ACC112 (cell line): ENCODE measurements around the gene VPS13C.
"Not testable (repeated sequence)": the region's sequence is repeated elsewhere in the genome, so short reads cannot be mapped to it uniquely, and the experiment has no call there.

Experiments used
- H2AFZ ChIP-seq: fragments of 200-600 bp; sonication (generic); one replicate; pipeline ENCODE4 v1.6.0; 2017; ENCODE audit warnings: antibody characterized with exemption, low read length; ENCODE audit not compliant: unreplicated experiment
- H3K27ac ChIP-seq: fragments of 200-600 bp; sonication (generic); 2 replicates; pipeline ENCODE4 v1.5.1; 2014; ENCODE audit warnings: low read depth, mild to moderate bottlenecking, antibody characterized with exemption, low read length, moderate library complexity
- H3K27me3 ChIP-seq: fragments of 200-600 bp; sonication (generic); 2 replicates; pipeline ENCODE4 v1.6.1; 2014; ENCODE audit warnings: mild to moderate bottlenecking, antibody characterized with exemption, low read length, moderate library complexity, mixed read lengths; ENCODE audit not compliant: insufficient read depth
- H3K36me3 ChIP-seq: fragments of 200-600 bp; sonication (generic); 2 replicates; pipeline ENCODE4 v1.6.1; 2016; ENCODE audit warnings: mild to moderate bottlenecking, antibody characterized with exemption, low read length, moderate library complexity, mixed read lengths; ENCODE audit not compliant: insufficient read depth
- H3K4me1 ChIP-seq: fragments of 200-600 bp; sonication (generic); one replicate; pipeline ENCODE4 v1.6.1; 2016; ENCODE audit warnings: low read length, mixed read lengths; ENCODE audit not compliant: insufficient read depth, unreplicated experiment, control insufficient read depth
- H3K4me3 ChIP-seq: fragments of 200-600 bp; sonication (generic); 2 replicates; pipeline ENCODE4 v1.5.1; 2014; ENCODE audit warnings: mild to moderate bottlenecking, low read depth, low read length
- H3K79me2 ChIP-seq: fragments of 200-600 bp; sonication (generic); one replicate; pipeline ENCODE4 v1.6.0; 2016; ENCODE audit warnings: low read length; ENCODE audit not compliant: control insufficient read depth, unreplicated experiment, insufficient read depth

The VPS13C gene

GRCh38 chr15:62047282-62047827, 12.9 kb downstream of the VPS13C start:
- Histone ChIP-seq H3K36me3 (0 out of 2 replicates have a peak, but pooled peaks cover under 1% of the 10 kb centered on the region), H3K4me3 (no peak overlapping the region), H2AFZ (no peak overlapping the region), H3K27ac (no peak overlapping the region), H3K4me1 (peaks cover 4% of the 10 kb centered on the region), H3K27me3 (no peaks in the 10 kb centered on the region), H3K79me2 (peaks cover 18% of the 10 kb centered on the region)

DNA sequence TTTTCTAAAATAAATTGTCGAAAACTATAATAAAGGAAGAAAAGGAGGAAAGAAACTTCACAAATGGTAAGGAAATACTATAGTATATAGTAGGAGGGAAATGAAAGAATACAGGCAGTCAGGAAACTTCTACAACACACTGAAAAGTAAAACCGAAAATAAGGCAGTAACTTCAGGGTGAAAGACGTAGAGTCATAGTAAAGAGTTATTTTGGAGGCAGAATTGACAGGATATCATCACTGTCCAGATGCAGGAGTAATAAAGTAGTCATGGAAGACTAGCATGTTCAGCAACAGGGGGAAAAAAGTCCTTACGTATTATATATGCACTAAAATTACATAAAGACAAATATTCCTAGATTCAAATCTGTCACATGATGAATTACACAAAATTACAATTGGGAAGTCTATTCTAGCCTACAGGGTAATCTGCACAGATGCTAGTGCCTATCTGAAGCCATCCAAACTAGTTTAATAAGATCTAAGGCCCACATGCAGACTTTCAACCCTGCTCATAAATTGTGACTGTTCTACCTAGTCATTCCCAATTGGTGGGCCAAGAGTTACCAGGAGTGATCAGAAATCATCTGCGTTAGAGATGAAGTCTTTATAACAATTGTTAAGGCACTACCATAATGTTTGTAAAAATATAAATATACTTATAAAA, 14.0 kb downstream of the VPS13C start:
- H3K27ac ChIP-seq: no peak overlapping the region
- no peak overlapping the region for H3K4me3 ChIP-seq
- no peak overlapping the region for H2AFZ ChIP-seq
- peaks cover 16% of the 10 kb centered on the region for H3K79me2 ChIP-seq
- peaks cover 3% of the 10 kb centered on the region; the same call in 1 of the 2 replicates for H3K36me3 ChIP-seq
- peaks cover 4% of the 10 kb centered on the region for H3K4me1 ChIP-seq
- no peaks in the 10 kb centered on the region for H3K27me3 ChIP-seq

GRCh38 chr15:62035256-62035924, 24.9 kb downstream of the VPS13C start:
- Histone ChIP-seq H2AFZ (no peak overlapping the region), H3K79me2 (no peaks in the 10 kb centered on the region), H3K36me3 (peaks cover 17% of the 10 kb centered on the region)

GRCh38 chr15:62027916-62028315, 32.3 kb downstream of the VPS13C start:
- Histone ChIP-seq H3K4me1 (peaks cover 8% of the 10 kb centered on the region), H2AFZ (no peak overlapping the region), H3K36me3 (peaks cover 9% of the 10 kb centered on the region), H3K79me2 (no peaks in the 10 kb centered on the region), H3K27ac (no peak overlapping the region), H3K4me3 (no peak overlapping the region), H3K27me3 (no peaks in the 10 kb centered on the region)

More at GRCh38 chr15:62035256-62035924, 24.9 kb downstream of the VPS13C start:
- Histone ChIP-seq H3K4me3 (peak overlapping the region; percentile 39; the same call in 1 of the 2 replicates), H3K27me3 (no peaks in the 10 kb centered on the region), H3K4me1 (peaks cover 29% of the 10 kb centered on the region), H3K27ac (peak overlapping the region; percentile 71)

- Histone ChIP-seq H3K4me1 (peaks cover 4% of the 10 kb centered on the region), H3K27me3 (no peaks in the 10 kb centered on the region), H3K79me2 (no peaks in the 10 kb centered on the region), H3K36me3 (peaks cover 9% of the 10 kb centered on the region), H2AFZ (no peak overlapping the region), H3K4me3 (no peak overlapping the region), H3K27ac (no peak overlapping the region)
Observed at GRCh38 chr15:62027263-62027565, 33.0 kb downstream of the VPS13C start.

DNA sequence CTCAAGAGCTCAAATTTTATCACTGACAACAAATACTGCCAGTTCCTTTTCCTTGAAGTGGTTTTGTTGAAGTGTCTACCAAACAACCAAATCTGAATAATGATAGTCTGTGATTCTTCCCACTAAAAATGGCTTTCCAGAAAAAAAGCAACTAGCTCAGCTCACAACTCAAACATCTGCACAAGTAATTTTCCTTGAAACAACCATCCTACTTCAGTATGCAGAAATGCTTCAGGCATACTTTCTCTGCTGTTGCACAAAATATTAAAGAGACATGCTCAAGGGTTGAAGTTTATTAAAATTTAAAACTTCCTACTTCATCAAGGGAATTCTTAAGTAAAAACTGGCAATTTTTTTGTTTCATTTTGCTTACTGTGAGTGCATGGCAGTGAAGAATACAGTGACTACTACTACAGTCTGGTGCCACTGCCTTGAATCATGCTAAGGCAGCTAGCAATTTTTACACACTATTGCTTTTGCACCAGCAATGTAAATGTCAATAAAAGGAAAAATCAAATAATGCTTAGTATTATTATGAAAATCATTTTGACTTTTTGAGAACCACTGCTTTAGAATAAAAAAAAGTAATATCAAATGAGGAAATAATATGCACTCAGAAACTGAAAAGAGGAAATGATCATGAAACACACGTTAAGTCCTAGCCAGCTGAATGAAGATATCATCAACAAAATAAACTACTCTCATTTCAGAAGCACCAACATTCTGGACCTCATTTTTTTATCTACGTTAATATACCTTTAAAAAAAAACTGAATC, 33.6 kb downstream of the VPS13C start:
- Histone ChIP-seq H3K4me1 (peaks cover 3% of the 10 kb centered on the region), H3K4me3 (no peak overlapping the region), H3K27ac (no peak overlapping the region), H2AFZ (no peak overlapping the region), H3K36me3 (peaks cover 9% of the 10 kb centered on the region), H3K27me3 (no peaks in the 10 kb centered on the region), H3K79me2 (no peaks in the 10 kb centered on the region)

DNA sequence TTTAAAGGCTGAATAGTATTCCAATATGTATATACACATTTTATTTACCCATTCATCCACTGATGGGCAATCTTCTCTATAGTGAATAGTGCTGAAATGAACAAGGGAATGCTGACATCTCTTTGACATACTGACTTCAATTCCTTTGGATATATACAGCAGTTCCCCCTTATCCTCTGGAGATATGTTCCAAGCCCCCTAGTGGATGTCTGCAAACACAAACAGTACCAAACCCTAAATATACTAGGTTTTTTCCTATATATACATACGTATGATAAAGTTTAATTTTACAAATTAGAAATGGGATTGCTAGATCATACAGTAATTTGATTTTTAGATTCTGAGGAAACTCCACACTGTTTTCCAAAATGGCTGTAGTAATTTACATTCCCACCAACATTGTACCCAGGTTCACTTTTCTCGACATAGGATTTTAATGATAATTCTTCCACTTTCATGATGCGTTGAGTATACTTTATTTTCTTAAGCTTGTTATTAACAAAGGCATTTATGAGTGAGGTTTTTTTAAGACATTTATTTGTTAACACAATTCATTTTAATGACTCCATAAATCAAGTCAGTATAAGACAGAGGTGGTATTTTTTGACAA, 38.2 kb downstream of the VPS13C start:
- no peak overlapping the region for H3K27ac ChIP-seq
- no peak overlapping the region for H2AFZ ChIP-seq
- H3K27me3 ChIP-seq: no peaks in the 10 kb centered on the region
- H3K4me3 ChIP-seq: no peak overlapping the region
- H3K79me2 ChIP-seq: no peaks in the 10 kb centered on the region
- peaks cover 3% of the 10 kb centered on the region for H3K4me1 ChIP-seq
- H3K36me3 ChIP-seq: peaks cover 14% of the 10 kb centered on the region; the same call in 1 of the 2 replicates

- H2AFZ ChIP-seq: no peak overlapping the region
Observed at GRCh38 chr15:62020576-62021160, 39.6 kb downstream of the VPS13C start.

GRCh38 chr15:62005354-62005753, 54.9 kb downstream of the VPS13C start:
- not testable (repeated sequence) for H3K4me1 ChIP-seq, H2AFZ ChIP-seq, H3K27ac ChIP-seq, H3K27me3 ChIP-seq, H3K79me2 ChIP-seq, H3K4me3 ChIP-seq
- peaks cover 24% of the 10 kb centered on the region for H3K36me3 ChIP-seq

More at GRCh38 chr15:62020576-62021160, 39.6 kb downstream of the VPS13C start:
- H3K4me3 ChIP-seq: no peak overlapping the region
- peaks cover 14% of the 10 kb centered on the region; the same call in 1 of the 2 replicates for H3K36me3 ChIP-seq
- H3K27me3 ChIP-seq: no peaks in the 10 kb centered on the region
- no peaks in the 10 kb centered on the region for H3K79me2 ChIP-seq
- H3K4me1 ChIP-seq: peaks cover 3% of the 10 kb centered on the region
- no peak overlapping the region for H3K27ac ChIP-seq

GRCh38 chr15:61997786-61998185, 62.5 kb downstream of the VPS13C start:
- no peak overlapping the region for H2AFZ ChIP-seq
- H3K4me3 ChIP-seq: no peak overlapping the region
- no peaks in the 10 kb centered on the region for H3K27me3 ChIP-seq
- H3K4me1 ChIP-seq: peaks cover 17% of the 10 kb centered on the region
- H3K27ac ChIP-seq: no peak overlapping the region
- no peaks in the 10 kb centered on the region for H3K79me2 ChIP-seq
- H3K36me3 ChIP-seq: peaks cover 7% of the 10 kb centered on the region
